Measurements from ENCODE around the gene DEK.
"Not testable (repeated sequence)": the region's sequence is repeated elsewhere in the genome, so short reads cannot be mapped to it uniquely, and the experiment has no call there.

Gene DEK

GRCh38 chr6:18237167-18237566, 27.2 kb downstream of the DEK start:
- DNase-seq, result no peak

GRCh38 chr6:18235524-18235923, 28.8 kb downstream of the DEK start:
- DNase-seq, result no peak

- no peak for DNase-seq
Measured at GRCh38 chr6:18234564-18234963, 29.8 kb downstream of the DEK start.

- DNase-seq, result not testable (repeated sequence)
Measured at GRCh38 chr6:18233770-18234169, 30.6 kb downstream of the DEK start.

GRCh38 chr6:18231856-18232255, 32.5 kb downstream of the DEK start:
- not testable (repeated sequence) for DNase-seq

GRCh38 chr6:18228590-18228989, 35.7 kb downstream of the DEK start:
- not testable (repeated sequence) for DNase-seq

GRCh38 chr6:18227166-18227565, 37.2 kb downstream of the DEK start:
- DNase-seq, result not testable (repeated sequence)

GRCh38 chr6:18226451-18227105, 37.8 kb downstream of the DEK start:
- DNase-seq, result not testable (repeated sequence)

- no peak for DNase-seq
Measured at GRCh38 chr6:18221288-18221615, 43.1 kb downstream of the DEK start.

GRCh38 chr6:18219591-18219990, 44.7 kb downstream of the DEK start:
- no peak for DNase-seq

GRCh38 chr6:18218233-18218632, 46.1 kb downstream of the DEK start:
- DNase-seq, result no peak

- no peak for DNase-seq
Measured at GRCh38 chr6:18216411-18216810, 47.9 kb downstream of the DEK start.

GRCh38 chr6:18215436-18215835, 48.9 kb downstream of the DEK start:
- no peak for DNase-seq

GRCh38 chr6:18214003-18214402, 50.3 kb downstream of the DEK start:
- DNase-seq, result no peak

- no peak for DNase-seq
Measured at GRCh38 chr6:18213439-18213838, 50.9 kb downstream of the DEK start.

GRCh38 chr6:18212231-18212630, 52.1 kb downstream of the DEK start:
- no peak for DNase-seq

GRCh38 chr6:18211338-18211737, 53.0 kb downstream of the DEK start:
- DNase-seq, result no peak

GRCh38 chr6:18210707-18211106, 53.6 kb downstream of the DEK start:
- no peak for DNase-seq

- DNase-seq, result no peak
Measured at GRCh38 chr6:18209539-18210197, 54.7 kb downstream of the DEK start.

GRCh38 chr6:18208778-18209177, 55.6 kb downstream of the DEK start:
- not testable (repeated sequence) for DNase-seq

- no peak for DNase-seq
Measured at GRCh38 chr6:18207949-18208348, 56.4 kb downstream of the DEK start.

- no peak for DNase-seq
Measured at GRCh38 chr6:18207438-18207837, 56.9 kb downstream of the DEK start.

- no peak for DNase-seq
Measured at GRCh38 chr6:18206591-18206990, 57.7 kb downstream of the DEK start.

GRCh38 chr6:18204691-18205090, 59.6 kb downstream of the DEK start:
- no peak for DNase-seq

- DNase-seq, result no peak
Measured at GRCh38 chr6:18203786-18204185, 60.5 kb downstream of the DEK start.

Data from activated T-cell treated with anti-CD3 and anti-CD28 coated beads, Interleukin-2, amount 50 U/mL, for 1 hour (primary cell).